ENCODE measurements around the gene LAMC2. TPM values are rescaled to one million over a fixed set of nuclear protein-coding genes. Genes with fewer than 3 reads are reported as not detected.

The LAMC2 gene
- total and polyA plus RNA-seq, 9 of the 15 experiments (the other 6 are each of a cell fraction or from before 2014, with no cell fraction given) = 0.02 to 0.03 TPM; not detected in 7

DNA sequence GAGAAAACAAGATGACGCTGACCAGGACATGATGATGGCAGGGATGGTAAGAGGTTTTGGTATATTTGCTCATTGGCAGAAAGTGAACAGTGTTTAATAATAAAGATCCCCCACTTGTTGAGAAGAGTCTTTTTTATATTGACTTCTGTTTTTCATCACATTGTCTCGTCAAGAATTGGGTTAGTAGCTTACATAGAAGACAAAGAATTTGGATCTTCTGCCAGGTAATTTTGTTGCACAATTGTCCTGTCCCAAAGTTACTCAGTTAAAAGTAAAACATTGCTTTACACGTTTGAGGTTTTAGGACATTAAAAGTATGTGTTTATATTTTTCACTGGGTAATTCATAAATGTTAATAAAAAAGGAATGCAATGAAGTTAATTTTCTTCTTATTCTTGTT is 48.3 kb upstream of the LAMC2 start:
- Histone ChIP-seq H3K4me2 (ENCODE audit: insufficient read depth, low read length) (no peak overlapping the region), H3K79me2 (ENCODE audit: control insufficient read depth, insufficient read depth, low read length) (no peaks in the 10 kb centered on the region), H3K36me3 (ENCODE audit: control insufficient read depth, insufficient read depth, low read length) (no peaks in the 10 kb centered on the region), H3K9me1 (ENCODE audit: control insufficient read depth, insufficient read depth, low read length) (no peaks in the 10 kb centered on the region), H2AFZ (ENCODE audit: low read depth, low read length) (no peak overlapping the region), H3K27ac (ENCODE audit: extremely low read depth, low read depth, low read length) (no peak overlapping the region), H3K9ac (ENCODE audit: insufficient read depth in 1 of 2, low read depth in 2 of 2, low read length in 2 of 2) (no peak overlapping the region), H3K4me1 (replicated peaks in 1 of 2; ENCODE audit: control insufficient read depth in 2 of 2, insufficient read depth in 2 of 2, low read length in 2 of 2) (no peaks in the 10 kb centered on the region), H3K4me3 (no peak overlapping the region), H4K20me1 (replicated peaks; ENCODE audit: control insufficient read depth, insufficient read depth, low read length) (no peaks in the 10 kb centered on the region), H3K9me3 (replicated peaks; ENCODE audit: control insufficient read depth, insufficient read depth, low read depth, low read length) (no peaks in the 10 kb centered on the region), H3K27me3 (ENCODE audit: control insufficient read depth in 2 of 2, insufficient read depth in 2 of 2, low read length in 2 of 2) (peaks cover 10 to 18% of the 10 kb centered on the region in 2 experiments; a peak in 4 of 5 replicates)
- no peak for ATAC-seq
- no TSS peak for BruUV-seq (replicated peaks)
- POLR2A ChIA-PET = no interaction called here
- TF ChIP-seq NCOA4 (IDR thresholded peaks at IDR 0.05; ENCODE audit: partially characterized antibody) (no peak), PYGO2 (tag; IDR thresholded peaks at IDR 0.05) (no peak), HDAC6 (IDR thresholded peaks at IDR 0.05; ENCODE audit: low read depth, low read length) (no peak), ZNF24 (IDR thresholded peaks at IDR 0.05) (no peak), ZEB2 (IDR thresholded peaks at IDR 0.05) (no peak), JUNB (CRISPR knock-in tag; conservative IDR thresholded peaks at IDR 0.05) (no peak), GTF2F1 (IDR thresholded peaks at IDR 0.05; ENCODE audit: low read depth, low read length) (no peak), SAFB2 (IDR thresholded peaks at IDR 0.05; ENCODE audit: borderline replicate concordance, low read depth, low read length, severe bottlenecking) (no peak), CTBP1 (IDR thresholded peaks at IDR 0.05; ENCODE audit: borderline replicate concordance) (no peak), CHD4 (IDR thresholded peaks at IDR 0.05; ENCODE audit: insufficient read depth, insufficient replicate concordance, low read depth, low read length, poor library complexity, severe bottlenecking) (no peak)
- CTCF ChIA-PET (ENCODE audit: low intra/inter-chr PET ratio) = no interaction called here
- in situ Hi-C loops (cut with MboI) (no loop called here), intact Hi-C loops (cut with micrococcal nuclease) (no loop called here)
- DNase-seq (ENCODE audit: extremely low read depth in 1 of 4, low spot score in 3 of 4) = no peak
- 0% methylated on average over 3 of the region's 3 CpGs for WGBS (ENCODE audit: insufficient coverage, low coverage, missing lambda C conversion rate)
- FAIRE-seq = no peak
